Epithelial cell of proximal tubule (primary cell): Measurements from ENCODE around the gene COX17. TPM values are rescaled to one million over a fixed set of nuclear protein-coding genes. Genes with fewer than 3 reads are reported as not detected.

Experiments
- DNase-seq: peaks from one replicate; pipeline ENCODE4 v3.0.0-alpha.2; 2011; ENCODE audit warnings: low read depth
- H3K4me3 ChIP-seq: 2 replicates; pipeline ENCODE4 v1.5.1; 2011; ENCODE audit warnings: low read depth, mild to moderate bottlenecking, low read length
- CTCF ChIP-seq: conservative IDR thresholded peaks from 2 replicates; pipeline ENCODE4 v1.5.1; 2012; ENCODE audit warnings: low read depth, mild to moderate bottlenecking, low read length
- total RNA-seq: library from RNA; depleted of rRNA; stranded (reverse); fragments of >200 nt; gene quantifications from 2 replicates; pipeline ENCODE4 v1.2.3, GENCODE V29; 2015

COX17 gene
- total RNA-seq, 1 donor from 2014 or later, result 91.1 TPM

- DNase-seq, result no peak
- H3K4me3 ChIP-seq, result no peak overlapping the region
- TF ChIP-seq CTCF, result peak; percentile 25
Measured at GRCh38 chr3:119662604-119663373, 14.4 kb downstream of the COX17 start.

DNA sequence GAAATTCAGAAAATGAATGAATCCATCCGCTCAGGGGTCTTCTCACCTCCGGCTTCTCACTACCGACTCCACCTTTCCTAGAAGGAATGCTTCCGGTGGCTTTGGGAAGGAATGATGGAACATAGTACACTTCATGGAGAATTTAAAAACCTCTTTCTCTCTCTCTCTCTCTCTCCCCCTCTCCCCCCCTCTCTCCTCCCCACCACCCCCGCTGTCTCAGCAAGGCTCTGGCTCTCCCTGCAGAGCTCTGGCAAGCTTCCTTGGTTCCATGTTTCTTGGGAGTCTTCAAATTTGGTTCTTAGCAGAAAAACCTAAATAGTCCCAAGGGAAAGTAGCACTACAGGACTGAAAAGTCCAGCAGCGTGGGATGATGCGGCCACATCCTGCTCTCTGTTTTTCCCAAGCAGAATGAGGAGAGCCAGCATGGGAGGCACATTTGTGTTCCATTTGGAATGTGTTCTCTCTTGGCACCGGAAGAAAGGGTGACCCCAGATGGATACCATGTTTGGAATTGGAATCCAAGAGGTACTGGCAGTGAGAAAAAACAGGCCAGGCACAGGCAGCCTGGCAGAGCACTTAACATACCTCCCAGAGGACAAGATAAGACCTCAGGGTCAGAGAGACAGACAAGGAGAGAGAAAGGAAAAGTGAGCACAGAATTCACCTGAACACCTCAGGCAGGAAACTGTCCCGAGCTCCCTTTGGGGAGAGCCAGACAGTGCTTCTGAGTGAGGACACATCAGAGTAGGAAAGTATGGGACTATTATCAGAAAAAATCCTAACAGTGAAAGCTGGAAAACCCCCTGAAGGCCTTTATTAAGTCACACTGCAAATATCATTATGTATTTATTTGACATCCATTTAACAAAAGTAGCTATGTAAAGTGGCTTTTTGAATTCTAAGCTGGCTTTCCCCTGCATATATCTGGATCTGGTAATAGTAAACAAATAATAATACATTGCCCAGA is 16.4 kb downstream of the COX17 start, which contains the start of gene POPDC2:
POPDC2 (minus strand) TSS at position 116 of the 967 bp plus-strand sequence. CDS start 166 bp downstream, outside the sequence.
- no peak for TF ChIP-seq CTCF
- no peak for DNase-seq
- H3K4me3 ChIP-seq, result no peak within 1 kb of the TSS

DNA sequence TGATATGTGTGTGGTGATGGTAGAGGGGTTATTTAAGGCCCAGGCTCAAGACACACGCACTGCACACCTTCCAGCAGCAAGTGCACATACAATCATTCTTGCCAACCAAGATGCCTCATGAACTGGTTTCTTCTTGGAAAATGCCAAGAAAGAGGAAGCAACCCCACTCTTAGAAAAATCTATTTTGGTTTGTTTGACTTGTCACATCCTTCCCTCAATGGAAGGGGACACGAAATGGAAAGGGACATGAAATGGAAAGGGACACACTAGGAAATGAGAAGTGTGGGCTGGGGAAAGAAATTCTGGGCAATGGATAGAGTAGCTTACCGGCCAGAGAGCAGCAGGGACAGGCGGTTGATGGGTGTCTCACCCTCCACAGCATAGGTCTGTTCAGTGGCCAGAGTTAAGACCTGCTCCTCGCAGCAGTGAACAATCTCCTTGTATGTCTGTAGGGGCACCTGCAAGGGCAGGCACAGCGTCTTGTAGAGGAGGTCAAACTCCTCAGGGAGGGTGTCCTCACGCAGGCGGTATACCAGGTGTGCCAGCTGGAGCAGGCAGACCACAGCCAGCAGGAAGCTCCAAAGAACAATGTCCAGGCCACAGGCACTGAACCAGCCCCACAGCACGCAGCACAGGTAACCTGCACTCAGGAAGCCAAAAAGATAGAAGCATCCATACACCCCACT is 17.5 kb downstream of the COX17 start:
- no peak for TF ChIP-seq CTCF
- no peak for DNase-seq
- H3K4me3 ChIP-seq, result no peak overlapping the region

DNA sequence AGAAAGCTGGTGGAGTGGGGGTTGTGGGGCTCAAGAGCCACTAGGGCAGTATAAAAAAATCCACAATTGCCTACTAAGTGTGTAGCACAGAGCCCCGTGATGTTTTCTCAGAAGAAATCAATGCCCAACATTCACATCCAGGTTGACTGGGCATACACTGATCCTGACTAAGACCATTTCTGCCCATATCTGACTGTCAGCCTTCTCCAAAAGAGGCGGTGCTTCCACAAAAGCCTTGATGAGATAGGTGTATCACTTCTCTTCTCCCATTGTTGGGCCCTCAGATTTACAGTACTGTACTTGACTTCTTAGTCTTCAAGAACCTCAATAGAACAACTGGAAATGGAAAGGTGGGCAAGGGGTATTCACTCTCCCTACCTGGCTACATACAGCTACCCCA is 18.2 kb downstream of the COX17 start:
- H3K4me3 ChIP-seq, result no peak overlapping the region
- no peak for TF ChIP-seq CTCF
- no peak for DNase-seq

DNA sequence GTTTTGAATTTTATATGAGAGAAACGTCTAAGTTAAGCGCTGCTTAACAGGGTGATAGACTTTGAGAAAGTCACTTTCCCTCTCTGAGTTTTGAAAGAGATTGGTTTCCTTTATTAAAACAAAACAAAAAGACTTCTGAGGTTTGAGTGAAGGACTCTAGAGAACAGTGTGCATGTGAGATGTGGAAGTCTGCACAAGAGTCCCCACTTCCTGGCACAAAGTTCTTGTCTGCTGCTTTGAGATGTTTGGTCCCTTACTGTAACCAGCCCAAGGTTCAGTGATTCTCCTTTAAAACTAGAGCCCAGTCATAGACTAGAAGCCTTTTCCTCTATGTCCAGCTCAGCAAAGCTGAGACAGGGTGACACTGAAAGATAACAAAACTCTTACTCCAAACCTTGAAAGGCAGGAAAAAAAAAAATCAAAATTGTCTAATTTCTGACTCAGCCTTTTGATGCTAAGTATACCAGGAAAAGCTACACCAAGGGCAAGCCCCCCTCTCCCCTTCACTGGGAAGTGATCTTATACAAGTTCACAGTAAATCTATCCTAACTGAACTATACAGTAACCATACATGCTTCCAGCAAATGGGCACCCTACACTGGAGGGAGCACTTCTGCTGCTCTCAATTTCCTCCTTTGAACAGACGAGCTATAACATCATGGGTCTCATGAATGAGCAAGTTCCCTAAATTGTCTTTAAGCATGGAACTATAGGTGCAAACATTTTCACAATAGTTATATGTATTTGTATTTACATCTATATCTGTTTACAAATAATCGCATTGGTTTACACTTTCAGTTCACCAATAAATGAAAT is 19.1 kb downstream of the COX17 start:
- no peak overlapping the region for H3K4me3 ChIP-seq

More for the DNA sequence above, 19.1 kb downstream of the COX17 start:
- DNase-seq, result no peak
- TF ChIP-seq CTCF, result no peak
